Nephron progenitor cell (in vitro differentiated cells): ENCODE results near the gene TNRC6C.

Experiments
- DNase-seq: peaks from one replicate; pipeline ENCODE4 v3.0.0; 2021
- H3K27ac Mint-ChIP-seq: 2 replicates; pipeline ENCODE4 v1.8.0; 2021; ENCODE audit warnings: mild to moderate bottlenecking, moderate library complexity, mixed read lengths
- H3K27me3 Mint-ChIP-seq: 2 replicates; pipeline ENCODE4 v1.8.0; 2021; ENCODE audit warnings: mild to moderate bottlenecking, low read depth, mixed read lengths; ENCODE audit not compliant: poor library complexity
- H3K36me3 Mint-ChIP-seq: 2 replicates; pipeline ENCODE4 v1.8.0; 2021; ENCODE audit warnings: low read depth, mixed read lengths
- H3K4me1 Mint-ChIP-seq: 2 replicates; pipeline ENCODE4 v1.8.0; 2021; ENCODE audit warnings: mixed read lengths
- H3K4me3 Mint-ChIP-seq: 2 replicates; pipeline ENCODE4 v1.8.0; 2021; ENCODE audit warnings: mild to moderate bottlenecking, moderate library complexity, mixed read lengths
- H3K9me3 Mint-ChIP-seq: 2 replicates; pipeline ENCODE4 v1.8.0; 2021; ENCODE audit warnings: mild to moderate bottlenecking, moderate library complexity, mixed read lengths
- TF ChIP-seq, protein P1 (sequence below): fragments of 200-600 bp; sonication (generic); IDR thresholded peaks from 2 replicates; pipeline ENCODE4 v1.5.0; 2021; ENCODE audit warnings: antibody characterized with exemption

The TNRC6C gene

DNA sequence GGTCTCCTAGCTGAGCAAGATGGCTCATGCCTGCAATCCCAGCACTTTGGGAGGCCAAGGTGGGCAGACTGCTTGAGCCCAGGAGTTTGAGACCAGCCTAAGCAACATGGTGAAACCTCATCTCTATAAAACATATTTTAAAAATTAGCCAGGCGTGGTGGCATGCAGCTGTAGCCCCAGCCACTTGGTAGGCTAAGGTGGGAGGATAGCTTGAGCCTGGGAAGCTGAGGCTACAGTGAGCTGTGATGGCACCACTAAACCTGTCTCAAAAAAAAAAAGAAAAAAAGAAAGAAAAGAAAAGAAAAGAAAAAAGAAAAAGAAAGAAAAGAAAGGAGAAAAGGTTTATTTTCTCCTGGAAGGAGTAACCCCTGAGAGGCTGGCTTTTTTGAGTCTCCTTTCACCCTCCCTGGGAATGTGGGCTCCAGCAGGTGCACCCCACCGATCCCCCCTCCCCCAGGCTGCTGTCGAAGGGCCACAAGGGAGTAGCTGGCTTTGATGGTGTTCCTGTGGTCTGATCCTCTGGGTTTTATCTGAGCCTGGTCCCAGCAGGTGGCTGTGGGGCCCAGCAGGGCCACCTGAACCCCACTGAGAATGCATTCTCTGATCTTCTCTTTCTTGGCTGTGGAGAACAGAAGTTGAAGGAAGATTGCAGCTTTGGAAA lies 29.9 kb upstream of the TNRC6C start:
- Mint-ChIP-seq H3K36me3 (no peaks in the 10 kb centered on the region), H3K4me3 (no peak overlapping the region), H3K4me1 (peaks cover 65% of the 10 kb centered on the region), H3K9me3 (no peaks in the 10 kb centered on the region), H3K27ac (no peak overlapping the region), H3K27me3 (peaks cover 39% of the 10 kb centered on the region)
- no peak for DNase-seq
- TF ChIP-seq, protein P1, sequence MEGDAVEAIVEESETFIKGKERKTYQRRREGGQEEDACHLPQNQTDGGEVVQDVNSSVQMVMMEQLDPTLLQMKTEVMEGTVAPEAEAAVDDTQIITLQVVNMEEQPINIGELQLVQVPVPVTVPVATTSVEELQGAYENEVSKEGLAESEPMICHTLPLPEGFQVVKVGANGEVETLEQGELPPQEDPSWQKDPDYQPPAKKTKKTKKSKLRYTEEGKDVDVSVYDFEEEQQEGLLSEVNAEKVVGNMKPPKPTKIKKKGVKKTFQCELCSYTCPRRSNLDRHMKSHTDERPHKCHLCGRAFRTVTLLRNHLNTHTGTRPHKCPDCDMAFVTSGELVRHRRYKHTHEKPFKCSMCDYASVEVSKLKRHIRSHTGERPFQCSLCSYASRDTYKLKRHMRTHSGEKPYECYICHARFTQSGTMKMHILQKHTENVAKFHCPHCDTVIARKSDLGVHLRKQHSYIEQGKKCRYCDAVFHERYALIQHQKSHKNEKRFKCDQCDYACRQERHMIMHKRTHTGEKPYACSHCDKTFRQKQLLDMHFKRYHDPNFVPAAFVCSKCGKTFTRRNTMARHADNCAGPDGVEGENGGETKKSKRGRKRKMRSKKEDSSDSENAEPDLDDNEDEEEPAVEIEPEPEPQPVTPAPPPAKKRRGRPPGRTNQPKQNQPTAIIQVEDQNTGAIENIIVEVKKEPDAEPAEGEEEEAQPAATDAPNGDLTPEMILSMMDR: no peak

DNA sequence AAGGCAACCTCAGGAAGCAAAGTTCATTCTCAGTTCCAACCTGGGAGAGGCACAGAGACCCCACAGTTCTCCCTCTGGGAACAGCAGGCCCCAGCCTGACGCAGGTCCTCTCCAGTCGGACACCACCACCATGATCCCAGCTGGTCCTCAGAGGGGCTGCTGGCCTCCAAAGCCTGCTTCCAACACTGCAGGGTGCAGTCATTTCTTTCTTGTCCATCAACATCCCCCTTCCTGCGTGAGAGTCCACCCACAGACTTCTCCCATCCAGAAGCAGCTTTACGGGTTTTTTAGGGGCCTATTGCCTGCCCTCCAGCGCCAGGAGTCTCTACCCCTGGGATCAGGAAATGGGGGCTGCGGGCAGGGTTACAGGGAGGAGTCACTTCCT lies 29.3 kb upstream of the TNRC6C start:
- peaks cover 36% of the 10 kb centered on the region for H3K27me3 Mint-ChIP-seq
- DNase-seq: no peak
- TF ChIP-seq, protein P1: no peak
- H3K4me3 Mint-ChIP-seq: no peak overlapping the region
- peaks cover 65% of the 10 kb centered on the region for H3K4me1 Mint-ChIP-seq
- H3K36me3 Mint-ChIP-seq: no peaks in the 10 kb centered on the region
- no peak overlapping the region for H3K27ac Mint-ChIP-seq
- no peaks in the 10 kb centered on the region for H3K9me3 Mint-ChIP-seq

DNA sequence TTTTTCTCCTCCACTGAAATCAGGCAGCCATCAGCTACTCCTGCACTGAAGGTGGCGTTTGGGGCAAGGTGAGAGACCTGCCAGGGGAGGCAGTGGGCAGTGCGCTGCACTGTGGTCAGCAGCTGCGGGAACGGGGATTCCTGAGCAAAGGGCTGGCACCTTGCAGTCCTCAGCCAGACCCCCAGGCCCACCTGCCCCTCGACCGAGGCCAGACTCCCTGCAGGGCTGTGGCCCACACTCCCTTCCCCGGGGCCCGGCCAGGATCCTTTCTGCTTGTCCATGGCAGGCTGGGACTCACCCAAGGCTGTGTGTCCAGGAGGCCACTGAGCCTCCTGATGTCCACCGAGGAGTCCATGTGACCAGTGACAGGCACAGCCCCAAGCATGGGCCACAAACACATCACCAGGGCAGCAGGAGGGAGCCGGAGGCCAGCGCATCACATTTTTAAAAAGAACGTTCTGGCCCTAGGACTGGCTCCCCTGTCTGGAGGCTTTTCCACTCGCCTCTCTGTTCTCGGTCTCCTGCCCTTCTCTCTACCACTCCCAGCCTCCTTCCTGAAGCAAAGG lies 28.5 kb upstream of the TNRC6C start:
- DNase-seq: no peak
- Mint-ChIP-seq H3K4me3 (no peak overlapping the region), H3K27me3 (peaks cover 32% of the 10 kb centered on the region), H3K36me3 (no peaks in the 10 kb centered on the region), H3K9me3 (no peaks in the 10 kb centered on the region), H3K27ac (no peak overlapping the region), H3K4me1 (peaks cover 65% of the 10 kb centered on the region)
- TF ChIP-seq, protein P1: no peak

DNA sequence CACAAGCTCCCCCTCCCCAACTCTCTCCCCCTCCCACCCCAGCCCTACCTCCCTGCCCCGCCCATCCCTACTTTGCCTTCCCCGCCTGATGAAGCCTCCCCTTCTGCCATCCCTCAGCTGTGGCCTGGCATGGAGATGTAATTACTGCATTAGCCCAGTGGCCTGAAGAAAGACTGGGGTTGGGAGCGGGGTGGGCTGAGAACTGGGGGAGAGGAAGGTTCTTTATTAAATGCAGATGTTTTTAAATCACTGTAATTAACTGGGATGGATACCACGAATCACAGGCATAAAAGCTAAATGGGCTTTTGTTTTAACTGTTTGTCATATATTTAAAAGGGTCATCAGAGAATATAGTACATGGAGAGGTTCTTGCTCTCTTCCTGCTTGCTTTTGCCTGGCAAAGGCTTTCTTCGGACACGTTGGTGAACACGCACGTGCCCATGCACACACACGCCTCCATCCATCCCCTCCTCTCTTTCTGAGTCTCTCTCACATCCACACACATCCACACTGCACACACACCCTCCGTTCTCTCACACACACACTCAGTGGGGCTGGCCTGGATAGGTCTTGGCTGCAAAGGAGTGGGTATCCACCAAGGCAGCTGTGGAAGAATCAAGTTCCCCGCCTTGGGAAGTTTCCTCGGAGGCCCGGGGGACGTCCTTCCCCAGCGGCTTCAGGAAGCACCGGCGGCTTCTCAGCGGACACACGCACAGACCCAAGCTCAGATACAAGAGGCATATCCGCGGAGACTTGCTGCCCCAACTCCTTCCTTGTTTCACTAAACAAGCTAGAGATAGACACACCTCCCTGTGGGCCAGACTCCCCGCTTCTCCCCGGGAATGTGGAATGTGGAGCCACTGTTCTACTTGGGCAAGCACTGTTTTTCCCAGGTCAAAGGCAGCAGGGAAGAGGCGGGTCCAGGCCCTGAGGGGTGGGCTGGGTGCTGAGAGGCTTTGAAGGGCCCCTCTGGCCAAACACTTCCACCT lies 27.4 kb upstream of the TNRC6C start:
- Mint-ChIP-seq H3K4me1 (peaks cover 71% of the 10 kb centered on the region), H3K9me3 (no peaks in the 10 kb centered on the region), H3K27me3 (peaks cover 23% of the 10 kb centered on the region), H3K36me3 (no peaks in the 10 kb centered on the region), H3K4me3 (no peak overlapping the region), H3K27ac (no peak overlapping the region)
- DNase-seq: peak; percentile 33
- TF ChIP-seq, protein P1: no peak

DNA sequence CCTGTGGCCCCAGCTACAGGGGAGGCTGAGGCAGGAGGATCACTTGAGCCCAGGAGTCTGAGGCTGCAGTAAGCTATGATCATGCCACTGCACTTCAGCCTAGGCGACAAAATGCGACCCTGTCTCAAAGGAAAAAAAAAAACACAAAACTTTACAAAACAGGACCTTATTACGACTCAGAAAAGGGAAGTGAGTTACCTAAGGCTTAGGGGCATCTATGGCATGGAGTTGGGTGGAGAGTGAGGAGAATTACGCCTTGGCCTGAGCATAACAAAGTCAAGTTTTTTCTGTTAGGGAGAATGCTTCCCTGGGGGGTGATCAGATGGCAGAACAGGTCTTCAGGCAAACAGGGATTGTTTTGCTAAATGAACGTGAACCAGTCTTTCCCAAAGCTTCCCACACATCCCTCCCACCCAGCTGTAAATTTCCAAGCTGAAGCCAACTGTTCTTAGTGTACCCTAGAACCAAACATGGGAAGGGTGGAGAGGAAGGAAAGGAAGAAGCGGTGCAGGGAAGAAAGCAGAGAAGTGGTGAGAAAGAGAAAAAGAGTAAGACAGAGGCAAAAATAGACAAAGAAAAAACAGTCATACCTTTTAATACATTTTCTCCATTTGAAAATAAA lies 24.6 kb upstream of the TNRC6C start:
- H3K36me3 Mint-ChIP-seq: no peaks in the 10 kb centered on the region
- peaks cover 14% of the 10 kb centered on the region for H3K27me3 Mint-ChIP-seq
- TF ChIP-seq, protein P1: no peak
- H3K27ac Mint-ChIP-seq: no peak overlapping the region
- no peaks in the 10 kb centered on the region for H3K9me3 Mint-ChIP-seq
- peaks cover 56% of the 10 kb centered on the region for H3K4me1 Mint-ChIP-seq
- peak overlapping the region; percentile 19 for H3K4me3 Mint-ChIP-seq
- DNase-seq: no peak
